ENCODE data around the gene KLHL35. TPM values are rescaled to one million over a fixed set of nuclear protein-coding genes. Genes with fewer than 3 reads are reported as not detected.

The KLHL35 gene
- total RNA-seq, 1 donor from 2014 or later, result 12.5 TPM

DNA sequence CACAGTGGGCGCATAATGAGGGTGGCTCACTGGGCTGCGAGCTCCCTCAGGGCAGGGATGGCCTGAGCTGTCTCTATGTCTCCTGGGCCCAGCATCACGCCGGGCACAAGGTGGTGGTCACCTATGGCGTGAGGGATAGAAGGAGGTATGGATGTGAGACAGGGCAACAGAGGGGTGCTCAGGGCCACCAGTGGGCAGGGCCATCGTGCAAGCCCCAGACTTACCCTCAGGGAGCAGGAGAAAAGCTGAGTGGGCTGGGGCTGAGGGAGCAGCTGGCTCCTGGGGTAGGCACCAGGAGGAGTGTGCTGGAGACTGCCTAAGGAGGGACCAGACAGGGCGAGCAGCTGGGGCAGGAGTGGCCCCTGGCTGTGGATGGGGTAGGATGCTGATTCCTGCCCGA, 34.3 kb upstream of the KLHL35 start:
- TF ChIP-seq, protein P1, sequence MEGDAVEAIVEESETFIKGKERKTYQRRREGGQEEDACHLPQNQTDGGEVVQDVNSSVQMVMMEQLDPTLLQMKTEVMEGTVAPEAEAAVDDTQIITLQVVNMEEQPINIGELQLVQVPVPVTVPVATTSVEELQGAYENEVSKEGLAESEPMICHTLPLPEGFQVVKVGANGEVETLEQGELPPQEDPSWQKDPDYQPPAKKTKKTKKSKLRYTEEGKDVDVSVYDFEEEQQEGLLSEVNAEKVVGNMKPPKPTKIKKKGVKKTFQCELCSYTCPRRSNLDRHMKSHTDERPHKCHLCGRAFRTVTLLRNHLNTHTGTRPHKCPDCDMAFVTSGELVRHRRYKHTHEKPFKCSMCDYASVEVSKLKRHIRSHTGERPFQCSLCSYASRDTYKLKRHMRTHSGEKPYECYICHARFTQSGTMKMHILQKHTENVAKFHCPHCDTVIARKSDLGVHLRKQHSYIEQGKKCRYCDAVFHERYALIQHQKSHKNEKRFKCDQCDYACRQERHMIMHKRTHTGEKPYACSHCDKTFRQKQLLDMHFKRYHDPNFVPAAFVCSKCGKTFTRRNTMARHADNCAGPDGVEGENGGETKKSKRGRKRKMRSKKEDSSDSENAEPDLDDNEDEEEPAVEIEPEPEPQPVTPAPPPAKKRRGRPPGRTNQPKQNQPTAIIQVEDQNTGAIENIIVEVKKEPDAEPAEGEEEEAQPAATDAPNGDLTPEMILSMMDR (IDR thresholded peaks at IDR 0.05), result no peak
- no peaks in the 10 kb centered on the region for H3K27me3 Mint-ChIP-seq (ENCODE audit: low read depth)
- DNase-seq (ENCODE audit: low spot score), result no peak
- no peak overlapping the region for H3K27ac Mint-ChIP-seq (ENCODE audit: unreplicated experiment)
- no peak overlapping the region for H3K4me3 Mint-ChIP-seq (ENCODE audit: unreplicated experiment)
- H3K9me3 Mint-ChIP-seq (ENCODE audit: low read depth), result no peaks in the 10 kb centered on the region
- peaks cover 16% of the 10 kb centered on the region for H3K4me1 Mint-ChIP-seq (ENCODE audit: low read depth)
- H3K36me3 Mint-ChIP-seq (ENCODE audit: low read depth), result no peaks in the 10 kb centered on the region

GRCh38 chr11:75465701-75466531, 32.9 kb upstream of the KLHL35 start:
- no peak for DNase-seq (ENCODE audit: low spot score)
- Mint-ChIP-seq H3K27ac (ENCODE audit: unreplicated experiment) (no peak overlapping the region), H3K4me3 (ENCODE audit: unreplicated experiment) (no peak overlapping the region), H3K9me3 (ENCODE audit: low read depth) (no peaks in the 10 kb centered on the region), H3K4me1 (ENCODE audit: low read depth) (peaks cover 16% of the 10 kb centered on the region), H3K36me3 (ENCODE audit: low read depth) (no peaks in the 10 kb centered on the region), H3K27me3 (ENCODE audit: low read depth) (no peaks in the 10 kb centered on the region)
- TF ChIP-seq, protein P1 (IDR thresholded peaks at IDR 0.05), result no peak

GRCh38 chr11:75463106-75463774, 30.2 kb upstream of the KLHL35 start:
- Mint-ChIP-seq H3K27ac (ENCODE audit: unreplicated experiment) (no peak overlapping the region), H3K4me3 (ENCODE audit: unreplicated experiment) (no peak overlapping the region), H3K4me1 (ENCODE audit: low read depth) (peaks cover 10% of the 10 kb centered on the region), H3K27me3 (ENCODE audit: low read depth) (no peaks in the 10 kb centered on the region), H3K9me3 (ENCODE audit: low read depth) (no peaks in the 10 kb centered on the region), H3K36me3 (ENCODE audit: low read depth) (no peaks in the 10 kb centered on the region)
- no peak for DNase-seq (ENCODE audit: low spot score)
- TF ChIP-seq, protein P1 (IDR thresholded peaks at IDR 0.05), result no peak

GRCh38 chr11:75462117-75462653, 29.2 kb upstream of the KLHL35 start:
- no peak overlapping the region for H3K27ac Mint-ChIP-seq (ENCODE audit: unreplicated experiment)
- no peak overlapping the region for H3K4me3 Mint-ChIP-seq (ENCODE audit: unreplicated experiment)
- DNase-seq (ENCODE audit: low spot score), result no peak
- no peaks in the 10 kb centered on the region for H3K9me3 Mint-ChIP-seq (ENCODE audit: low read depth)
- H3K36me3 Mint-ChIP-seq (ENCODE audit: low read depth), result no peaks in the 10 kb centered on the region
- TF ChIP-seq, protein P1 (IDR thresholded peaks at IDR 0.05), result no peak
- H3K4me1 Mint-ChIP-seq (ENCODE audit: low read depth), result peaks cover 10% of the 10 kb centered on the region
- H3K27me3 Mint-ChIP-seq (ENCODE audit: low read depth), result no peaks in the 10 kb centered on the region

- Mint-ChIP-seq H3K4me3 (ENCODE audit: unreplicated experiment) (no peak overlapping the region), H3K9me3 (ENCODE audit: low read depth) (no peaks in the 10 kb centered on the region), H3K27ac (ENCODE audit: unreplicated experiment) (no peak overlapping the region), H3K27me3 (ENCODE audit: low read depth) (no peaks in the 10 kb centered on the region), H3K36me3 (ENCODE audit: low read depth) (no peaks in the 10 kb centered on the region), H3K4me1 (ENCODE audit: low read depth) (peaks cover 6% of the 10 kb centered on the region)
- DNase-seq (ENCODE audit: low spot score), result no peak
- TF ChIP-seq, protein P1 (IDR thresholded peaks at IDR 0.05), result no peak
Observed at GRCh38 chr11:75461151-75461550, 28.1 kb upstream of the KLHL35 start.
